SK-N-SH treated with all-trans-retinoic acid at 6 μM for 48 hours (cell line): ENCODE data around the gene MID2.

Source experiments
- ATAC-seq: fragments of 200-7000 bp; cut with Tn5 transposase; 3 replicates; pipeline ENCODE4 v1.9.1; 2020; ENCODE audit warnings: mild to moderate bottlenecking, moderate library complexity
- ARNTL ChIP-seq: fragments of 450-650 bp; formaldehyde crosslinking; IDR thresholded peaks from 2 replicates; pipeline ENCODE4 v1.5.0; 2020; ENCODE audit warnings: low read depth, mild to moderate bottlenecking, moderate library complexity, borderline replicate concordance
- BACH2 ChIP-seq: fragments of 250-450 bp; sonication (Bioruptor Pico); IDR thresholded peaks from 2 replicates; pipeline ENCODE4 v1.9.0; 2021; ENCODE audit warnings: mild to moderate bottlenecking, borderline replicate concordance
- ESRRG ChIP-seq: fragments of 250-450 bp; sonication (Bioruptor Pico); IDR thresholded peaks from 2 replicates; pipeline ENCODE4 v1.6.1; 2021; ENCODE audit warnings: mild to moderate bottlenecking
- GLIS3 ChIP-seq: fragments of 250-450 bp; sonication (Bioruptor Pico); IDR thresholded peaks from 2 replicates; pipeline ENCODE4 v1.5.0; 2020; ENCODE audit warnings: mild to moderate bottlenecking, moderate library complexity
- OSR1 ChIP-seq: fragments of 250-450 bp; sonication (Bioruptor Pico); IDR thresholded peaks from 2 replicates; pipeline ENCODE4 v1.8.0; 2022; ENCODE audit warnings: moderate library complexity, mild to moderate bottlenecking, inconsistent platforms
- PATZ1 ChIP-seq: fragments of 250-450 bp; sonication (Bioruptor Pico); IDR thresholded peaks from 2 replicates; pipeline ENCODE4 v1.8.0; 2020; ENCODE audit warnings: mild to moderate bottlenecking, moderate library complexity, borderline replicate concordance
- PPARA ChIP-seq: fragments of 250-450 bp; sonication (Bioruptor Pico); IDR thresholded peaks from 2 replicates; pipeline ENCODE4 v1.5.0; 2020; ENCODE audit warnings: mild to moderate bottlenecking, borderline replicate concordance
- RARB ChIP-seq: fragments of 250-450 bp; sonication (Bioruptor Pico); IDR thresholded peaks from 2 replicates; pipeline ENCODE4 v1.8.0; 2021; ENCODE audit warnings: mild to moderate bottlenecking, moderate library complexity
- SNAI2 ChIP-seq: fragments of 250-450 bp; sonication (Bioruptor Pico); IDR thresholded peaks from 2 replicates; pipeline ENCODE4 v1.5.0; 2020; ENCODE audit warnings: mild to moderate bottlenecking, moderate library complexity
- TCF4 ChIP-seq: fragments of 250-450 bp; sonication (Bioruptor Pico); IDR thresholded peaks from 2 replicates; pipeline ENCODE4 v1.8.0; 2021; ENCODE audit warnings: mild to moderate bottlenecking, moderate library complexity, borderline replicate concordance
- TOX ChIP-seq: fragments of 250-450 bp; sonication (Bioruptor Pico); IDR thresholded peaks from 2 replicates; pipeline ENCODE4 v1.8.0; 2021; ENCODE audit warnings: mild to moderate bottlenecking, moderate library complexity, borderline replicate concordance
- ZC3H10 ChIP-seq: fragments of 250-450 bp; sonication (Bioruptor Pico); IDR thresholded peaks from 2 replicates; pipeline ENCODE4 v1.5.1; 2021; ENCODE audit warnings: mild to moderate bottlenecking, moderate library complexity
- ZFP3 ChIP-seq: fragments of 250-450 bp; sonication (Bioruptor Pico); IDR thresholded peaks from 2 replicates; pipeline ENCODE4 v1.5.0; 2020; ENCODE audit warnings: mild to moderate bottlenecking, moderate library complexity
- ZFP30 ChIP-seq: fragments of 450-650 bp; formaldehyde crosslinking; IDR thresholded peaks from 2 replicates; pipeline ENCODE4 v1.5.0; 2022; ENCODE audit warnings: mild to moderate bottlenecking, moderate library complexity
- ZNF70 ChIP-seq: fragments of 450-650 bp; formaldehyde crosslinking; IDR thresholded peaks from 2 replicates; pipeline ENCODE4 v1.5.0; 2020; ENCODE audit warnings: mild to moderate bottlenecking, moderate library complexity
- ZNF8 ChIP-seq: fragments of 450-650 bp; formaldehyde crosslinking; IDR thresholded peaks from 2 replicates; pipeline ENCODE4 v1.5.0; 2020; ENCODE audit warnings: mild to moderate bottlenecking, moderate library complexity
- TF ChIP-seq, protein P1 (sequence below): fragments of 250-450 bp; sonication (Bioruptor Pico); IDR thresholded peaks from 2 replicates; pipeline ENCODE4 v1.5.1; 2021; ENCODE audit warnings: mild to moderate bottlenecking, moderate library complexity
- TF ChIP-seq, protein P2 (sequence below): fragments of 250-450 bp; sonication (Bioruptor Pico); IDR thresholded peaks from 2 replicates; pipeline ENCODE4 v1.5.0; 2020; ENCODE audit warnings: mild to moderate bottlenecking, moderate library complexity
- TF ChIP-seq, protein P3 (sequence below): fragments of 250-450 bp; sonication (Bioruptor Pico); IDR thresholded peaks from 2 replicates; pipeline ENCODE4 v1.5.1; 2020; ENCODE audit warnings: low read depth, mild to moderate bottlenecking, moderate library complexity
- TF ChIP-seq, protein P4 (sequence below): fragments of 250-450 bp; sonication (Bioruptor Pico); IDR thresholded peaks from 2 replicates; pipeline ENCODE4 v1.8.0; 2021; ENCODE audit warnings: low read depth, mild to moderate bottlenecking, moderate library complexity, borderline replicate concordance

The MID2 gene

DNA sequence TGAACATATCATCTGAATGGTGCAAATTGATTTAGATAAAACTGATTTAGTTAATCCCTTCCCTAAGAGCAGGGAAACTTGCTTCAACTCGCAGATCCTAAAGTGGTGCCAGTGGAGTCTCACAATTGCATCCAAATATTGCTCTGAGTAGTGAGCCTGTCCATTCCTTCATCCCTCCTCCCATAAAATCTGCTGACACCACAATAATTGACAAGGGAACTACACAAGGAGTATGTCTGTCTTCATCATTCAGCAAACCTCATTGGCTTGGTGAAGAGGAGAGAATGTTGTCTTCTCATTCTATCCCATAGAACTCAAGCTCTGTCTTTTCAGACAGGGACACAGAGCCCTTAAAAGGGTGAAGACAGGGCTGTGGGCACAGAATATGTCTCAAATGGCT, 4.2 kb downstream of the MID2 start:
- ATAC-seq: no peak
- no peak for TF ChIP-seq ZFP3

- no peak for TF ChIP-seq GLIS3 (CRISPR knock-in tag)
- TF ChIP-seq OSR1 (CRISPR knock-in tag): no peak
- TF ChIP-seq BACH2 (CRISPR knock-in tag): no peak
- TF ChIP-seq, protein P1, sequence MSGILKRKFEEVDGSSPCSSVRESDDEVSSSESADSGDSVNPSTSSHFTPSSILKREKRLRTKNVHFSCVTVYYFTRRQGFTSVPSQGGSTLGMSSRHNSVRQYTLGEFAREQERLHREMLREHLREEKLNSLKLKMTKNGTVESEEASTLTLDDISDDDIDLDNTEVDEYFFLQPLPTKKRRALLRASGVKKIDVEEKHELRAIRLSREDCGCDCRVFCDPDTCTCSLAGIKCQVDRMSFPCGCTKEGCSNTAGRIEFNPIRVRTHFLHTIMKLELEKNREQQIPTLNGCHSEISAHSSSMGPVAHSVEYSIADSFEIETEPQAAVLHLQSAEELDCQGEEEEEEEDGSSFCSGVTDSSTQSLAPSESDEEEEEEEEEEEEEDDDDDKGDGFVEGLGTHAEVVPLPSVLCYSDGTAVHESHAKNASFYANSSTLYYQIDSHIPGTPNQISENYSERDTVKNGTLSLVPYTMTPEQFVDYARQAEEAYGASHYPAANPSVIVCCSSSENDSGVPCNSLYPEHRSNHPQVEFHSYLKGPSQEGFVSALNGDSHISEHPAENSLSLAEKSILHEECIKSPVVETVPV (CRISPR knock-in tag): no peak
- TF ChIP-seq SNAI2 (CRISPR knock-in tag): no peak
- no peak for TF ChIP-seq ZNF8 (CRISPR knock-in tag)
- no peak for TF ChIP-seq PPARA (CRISPR knock-in tag)
- TF ChIP-seq RARB (CRISPR knock-in tag): no peak
- ATAC-seq: no peak
Observed at GRCh38 chrX:107831071-107831730, 5.5 kb downstream of the MID2 start.

DNA sequence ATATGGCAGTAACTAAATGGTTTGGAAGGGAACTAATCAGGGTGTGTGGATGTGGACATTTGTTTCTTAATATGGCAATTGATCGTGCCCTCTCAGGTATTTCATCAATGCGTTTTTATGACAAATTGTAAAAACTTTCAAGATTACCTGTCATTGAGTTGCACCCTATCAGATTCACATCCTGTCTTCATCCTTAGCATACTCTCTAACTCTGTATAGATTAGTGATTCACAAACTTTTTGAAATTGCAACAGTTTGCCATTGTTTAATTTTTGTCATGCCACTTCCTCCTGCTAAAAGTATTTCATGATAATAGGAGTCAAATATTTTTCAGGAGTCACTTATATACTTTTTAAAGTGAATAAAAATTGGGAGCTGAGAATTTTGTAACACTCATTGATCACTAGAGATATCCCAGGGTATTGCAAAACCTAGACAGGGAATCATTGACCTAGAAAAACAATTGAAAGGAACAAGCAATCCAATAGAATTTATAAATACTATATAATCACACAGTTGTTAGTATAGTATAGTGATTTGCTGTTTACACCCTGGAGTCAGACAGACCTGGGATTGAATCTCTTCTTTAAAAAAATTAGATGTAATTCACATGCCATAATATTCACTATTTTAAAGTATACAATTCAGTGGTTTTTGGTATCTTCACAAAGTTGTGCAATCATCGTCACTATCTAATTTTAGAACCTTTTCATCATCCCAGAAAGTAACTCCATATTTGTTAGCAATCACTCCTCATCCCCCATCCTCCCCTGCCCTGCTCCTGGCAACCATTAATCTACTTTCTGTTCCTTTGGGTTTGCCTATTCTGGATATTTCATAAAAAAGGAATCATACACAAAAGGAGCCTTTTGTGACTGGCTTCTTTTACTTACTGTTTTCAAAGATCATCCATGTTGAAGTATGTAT, 8.9 kb downstream of the MID2 start:
- TF ChIP-seq ZC3H10 (CRISPR knock-in tag): no peak
- TF ChIP-seq RARB (CRISPR knock-in tag): no peak
- no peak for TF ChIP-seq PPARA (CRISPR knock-in tag)
- no peak for TF ChIP-seq TCF4 (CRISPR knock-in tag)
- TF ChIP-seq, protein P2, sequence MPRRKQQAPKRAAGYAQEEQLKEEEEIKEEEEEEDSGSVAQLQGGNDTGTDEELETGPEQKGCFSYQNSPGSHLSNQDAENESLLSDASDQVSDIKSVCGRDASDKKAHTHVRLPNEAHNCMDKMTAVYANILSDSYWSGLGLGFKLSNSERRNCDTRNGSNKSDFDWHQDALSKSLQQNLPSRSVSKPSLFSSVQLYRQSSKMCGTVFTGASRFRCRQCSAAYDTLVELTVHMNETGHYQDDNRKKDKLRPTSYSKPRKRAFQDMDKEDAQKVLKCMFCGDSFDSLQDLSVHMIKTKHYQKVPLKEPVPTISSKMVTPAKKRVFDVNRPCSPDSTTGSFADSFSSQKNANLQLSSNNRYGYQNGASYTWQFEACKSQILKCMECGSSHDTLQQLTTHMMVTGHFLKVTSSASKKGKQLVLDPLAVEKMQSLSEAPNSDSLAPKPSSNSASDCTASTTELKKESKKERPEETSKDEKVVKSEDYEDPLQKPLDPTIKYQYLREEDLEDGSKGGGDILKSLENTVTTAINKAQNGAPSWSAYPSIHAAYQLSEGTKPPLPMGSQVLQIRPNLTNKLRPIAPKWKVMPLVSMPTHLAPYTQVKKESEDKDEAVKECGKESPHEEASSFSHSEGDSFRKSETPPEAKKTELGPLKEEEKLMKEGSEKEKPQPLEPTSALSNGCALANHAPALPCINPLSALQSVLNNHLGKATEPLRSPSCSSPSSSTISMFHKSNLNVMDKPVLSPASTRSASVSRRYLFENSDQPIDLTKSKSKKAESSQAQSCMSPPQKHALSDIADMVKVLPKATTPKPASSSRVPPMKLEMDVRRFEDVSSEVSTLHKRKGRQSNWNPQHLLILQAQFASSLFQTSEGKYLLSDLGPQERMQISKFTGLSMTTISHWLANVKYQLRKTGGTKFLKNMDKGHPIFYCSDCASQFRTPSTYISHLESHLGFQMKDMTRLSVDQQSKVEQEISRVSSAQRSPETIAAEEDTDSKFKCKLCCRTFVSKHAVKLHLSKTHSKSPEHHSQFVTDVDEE (CRISPR knock-in tag): no peak
- no peak for TF ChIP-seq BACH2 (CRISPR knock-in tag)
- TF ChIP-seq ZFP30 (CRISPR knock-in tag): no peak
- no peak for TF ChIP-seq ZNF70
- no peak for TF ChIP-seq ZNF8 (CRISPR knock-in tag)
- TF ChIP-seq GLIS3 (CRISPR knock-in tag): no peak
- TF ChIP-seq OSR1 (CRISPR knock-in tag): no peak
- no peak for TF ChIP-seq SNAI2 (CRISPR knock-in tag)
- TF ChIP-seq ARNTL (CRISPR knock-in tag): no peak
- no peak for TF ChIP-seq TOX (CRISPR knock-in tag)
- no peak for TF ChIP-seq PATZ1
- no peak for TF ChIP-seq ESRRG (CRISPR knock-in tag)
- TF ChIP-seq, protein P3, sequence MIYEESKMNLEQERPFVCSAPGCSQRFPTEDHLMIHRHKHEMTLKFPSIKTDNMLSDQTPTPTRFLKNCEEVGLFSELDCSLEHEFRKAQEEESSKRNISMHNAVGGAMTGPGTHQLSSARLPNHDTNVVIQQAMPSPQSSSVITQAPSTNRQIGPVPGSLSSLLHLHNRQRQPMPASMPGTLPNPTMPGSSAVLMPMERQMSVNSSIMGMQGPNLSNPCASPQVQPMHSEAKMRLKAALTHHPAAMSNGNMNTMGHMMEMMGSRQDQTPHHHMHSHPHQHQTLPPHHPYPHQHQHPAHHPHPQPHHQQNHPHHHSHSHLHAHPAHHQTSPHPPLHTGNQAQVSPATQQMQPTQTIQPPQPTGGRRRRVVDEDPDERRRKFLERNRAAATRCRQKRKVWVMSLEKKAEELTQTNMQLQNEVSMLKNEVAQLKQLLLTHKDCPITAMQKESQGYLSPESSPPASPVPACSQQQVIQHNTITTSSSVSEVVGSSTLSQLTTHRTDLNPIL: no peak
- TF ChIP-seq, protein P4, sequence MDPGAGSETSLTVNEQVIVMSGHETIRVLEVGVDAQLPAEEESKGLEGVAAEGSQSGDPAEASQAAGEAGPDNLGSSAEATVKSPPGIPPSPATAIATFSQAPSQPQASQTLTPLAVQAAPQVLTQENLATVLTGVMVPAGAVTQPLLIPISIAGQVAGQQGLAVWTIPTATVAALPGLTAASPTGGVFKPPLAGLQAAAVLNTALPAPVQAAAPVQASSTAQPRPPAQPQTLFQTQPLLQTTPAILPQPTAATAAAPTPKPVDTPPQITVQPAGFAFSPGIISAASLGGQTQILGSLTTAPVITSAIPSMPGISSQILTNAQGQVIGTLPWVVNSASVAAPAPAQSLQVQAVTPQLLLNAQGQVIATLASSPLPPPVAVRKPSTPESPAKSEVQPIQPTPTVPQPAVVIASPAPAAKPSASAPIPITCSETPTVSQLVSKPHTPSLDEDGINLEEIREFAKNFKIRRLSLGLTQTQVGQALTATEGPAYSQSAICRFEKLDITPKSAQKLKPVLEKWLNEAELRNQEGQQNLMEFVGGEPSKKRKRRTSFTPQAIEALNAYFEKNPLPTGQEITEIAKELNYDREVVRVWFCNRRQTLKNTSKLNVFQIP (CRISPR knock-in tag): no peak
- TF ChIP-seq, protein P1 (CRISPR knock-in tag): no peak
- no peak for ATAC-seq
